GM10266 (cell line): ENCODE measurements around the gene MCAM.

Source experiments
- DNase-seq: peaks from one replicate; pipeline ENCODE4 v3.0.0; 2012; ENCODE audit errors: extremely low spot score
- CTCF ChIP-seq: IDR thresholded peaks from 2 replicates; pipeline ENCODE4 v1.5.1; 2012; ENCODE audit warnings: mild to moderate bottlenecking, low read depth; ENCODE audit not compliant: control insufficient read depth, insufficient read depth; ENCODE audit errors: missing control alignments

The MCAM gene

GRCh38 chr11:119343726-119344125, 26.8 kb upstream of the MCAM start:
- TF ChIP-seq CTCF: no peak
- no peak for DNase-seq

GRCh38 chr11:119342362-119343130, 25.6 kb upstream of the MCAM start:
- no peak for TF ChIP-seq CTCF
- DNase-seq: no peak

- DNase-seq: no peak
- no peak for TF ChIP-seq CTCF
Observed at GRCh38 chr11:119342023-119342300, 25.0 kb upstream of the MCAM start.

GRCh38 chr11:119341222-119342022, 24.5 kb upstream of the MCAM start:
- no peak for DNase-seq

GRCh38 chr11:119340335-119341221, 23.6 kb upstream of the MCAM start, which contains the start of gene C1QTNF5:
C1QTNF5 (minus strand) TSS chr11:119340883; CDS start chr11:119340397, 486 bp downstream.
- TF ChIP-seq CTCF: no peak
- no peak for DNase-seq

More at GRCh38 chr11:119341222-119342022, 24.5 kb upstream of the MCAM start:
- no peak for TF ChIP-seq CTCF

- DNase-seq: peak; percentile 83
- TF ChIP-seq CTCF: peak; percentile 84
Observed at GRCh38 chr11:119339589-119340334, 22.8 kb upstream of the MCAM start.
